ENCODE data around the gene GPRC5C.

Gene GPRC5C

GRCh38 chr17:74407384-74407783, 24.5 kb upstream of the GPRC5C start:
- no peak for DNase-seq (ENCODE audit: low read depth)
- H3K4me3 ChIP-seq (ENCODE audit: low read depth, low read length): no peak overlapping the region

GRCh38 chr17:74408262-74408661, 23.6 kb upstream of the GPRC5C start:
- H3K4me3 ChIP-seq (ENCODE audit: low read depth, low read length): no peak overlapping the region
- no peak for DNase-seq (ENCODE audit: low read depth)
- TF ChIP-seq, protein P1, sequence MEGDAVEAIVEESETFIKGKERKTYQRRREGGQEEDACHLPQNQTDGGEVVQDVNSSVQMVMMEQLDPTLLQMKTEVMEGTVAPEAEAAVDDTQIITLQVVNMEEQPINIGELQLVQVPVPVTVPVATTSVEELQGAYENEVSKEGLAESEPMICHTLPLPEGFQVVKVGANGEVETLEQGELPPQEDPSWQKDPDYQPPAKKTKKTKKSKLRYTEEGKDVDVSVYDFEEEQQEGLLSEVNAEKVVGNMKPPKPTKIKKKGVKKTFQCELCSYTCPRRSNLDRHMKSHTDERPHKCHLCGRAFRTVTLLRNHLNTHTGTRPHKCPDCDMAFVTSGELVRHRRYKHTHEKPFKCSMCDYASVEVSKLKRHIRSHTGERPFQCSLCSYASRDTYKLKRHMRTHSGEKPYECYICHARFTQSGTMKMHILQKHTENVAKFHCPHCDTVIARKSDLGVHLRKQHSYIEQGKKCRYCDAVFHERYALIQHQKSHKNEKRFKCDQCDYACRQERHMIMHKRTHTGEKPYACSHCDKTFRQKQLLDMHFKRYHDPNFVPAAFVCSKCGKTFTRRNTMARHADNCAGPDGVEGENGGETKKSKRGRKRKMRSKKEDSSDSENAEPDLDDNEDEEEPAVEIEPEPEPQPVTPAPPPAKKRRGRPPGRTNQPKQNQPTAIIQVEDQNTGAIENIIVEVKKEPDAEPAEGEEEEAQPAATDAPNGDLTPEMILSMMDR (IDR thresholded peaks at IDR 0.05; ENCODE audit: control insufficient read depth, extremely low read depth, insufficient read depth): no peak

More at GRCh38 chr17:74407384-74407783, 24.5 kb upstream of the GPRC5C start:
- TF ChIP-seq, protein P1 (IDR thresholded peaks at IDR 0.05; ENCODE audit: control insufficient read depth, extremely low read depth, insufficient read depth): no peak

- TF ChIP-seq, protein P1 (IDR thresholded peaks at IDR 0.05; ENCODE audit: control insufficient read depth, extremely low read depth, insufficient read depth): no peak
- H3K4me3 ChIP-seq (ENCODE audit: low read depth, low read length): no peak overlapping the region
- DNase-seq (ENCODE audit: low read depth): no peak
These were observed 23.1 kb upstream of the GPRC5C start for GRCh38 chr17:74408815-74409214.

DNA sequence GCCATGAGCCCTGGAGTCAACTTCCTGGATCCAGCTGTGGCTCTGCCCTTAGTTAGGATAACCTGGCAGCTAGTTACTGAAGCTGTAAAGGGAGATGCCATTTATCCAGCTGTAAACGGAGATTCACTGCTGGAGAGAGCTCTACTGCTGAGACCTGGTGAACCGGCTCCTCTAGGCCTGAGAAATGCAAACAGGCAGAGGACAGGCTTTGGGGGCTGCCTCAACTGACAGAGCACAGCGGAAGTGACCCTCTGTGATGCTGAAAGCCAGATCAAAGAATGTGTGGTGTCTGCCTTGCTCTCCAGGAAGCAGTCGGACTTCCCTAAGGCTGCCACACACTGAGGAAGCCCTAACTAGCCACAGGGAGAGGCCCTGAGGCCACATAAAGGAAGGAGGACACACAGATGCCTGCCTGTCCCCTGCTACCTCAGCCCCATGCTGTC, 21.9 kb upstream of the GPRC5C start:
- no peak for DNase-seq (ENCODE audit: low read depth)
- no peak overlapping the region for H3K4me3 ChIP-seq (ENCODE audit: low read depth, low read length)
- TF ChIP-seq, protein P1 (IDR thresholded peaks at IDR 0.05; ENCODE audit: control insufficient read depth, extremely low read depth, insufficient read depth): no peak

DNA sequence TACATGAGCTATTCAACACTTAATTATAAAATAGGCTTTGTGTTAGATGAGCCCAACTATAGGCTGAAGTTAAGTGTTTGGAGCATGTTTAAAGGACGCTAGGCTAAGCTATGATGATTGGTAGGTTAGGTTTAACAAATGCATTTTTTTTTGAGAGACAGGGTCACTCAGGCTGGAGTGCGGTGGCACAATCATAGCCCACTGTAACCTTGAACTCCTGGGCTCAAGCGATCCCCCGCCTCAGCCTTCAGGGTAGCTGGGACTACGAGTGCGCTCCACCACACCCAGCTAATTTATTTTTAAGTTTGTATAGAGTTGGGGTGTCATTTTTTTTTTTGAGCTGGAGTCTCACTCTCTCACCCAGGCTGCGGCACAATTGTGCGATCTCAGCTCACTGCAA, 19.3 kb upstream of the GPRC5C start:
- no peak for DNase-seq (ENCODE audit: low read depth)
- TF ChIP-seq, protein P1 (IDR thresholded peaks at IDR 0.05; ENCODE audit: control insufficient read depth, extremely low read depth, insufficient read depth): no peak
- H3K4me3 ChIP-seq (ENCODE audit: low read depth, low read length): no peak overlapping the region

GRCh38 chr17:74413491-74413890, 18.4 kb upstream of the GPRC5C start:
- DNase-seq (ENCODE audit: low read depth): no peak
- H3K4me3 ChIP-seq (ENCODE audit: low read depth, low read length): no peak overlapping the region
- TF ChIP-seq, protein P1 (IDR thresholded peaks at IDR 0.05; ENCODE audit: control insufficient read depth, extremely low read depth, insufficient read depth): no peak

- TF ChIP-seq, protein P1 (IDR thresholded peaks at IDR 0.05; ENCODE audit: control insufficient read depth, extremely low read depth, insufficient read depth): no peak
- H3K4me3 ChIP-seq (ENCODE audit: low read depth, low read length): no peak overlapping the region
- DNase-seq (ENCODE audit: low read depth): no peak
These were observed 17.4 kb upstream of the GPRC5C start for GRCh38 chr17:74414510-74414909.

Data from LNCaP clone FGC (cell line).